Upper lobe of left lung (tissue), 6 donors: ENCODE measurements around the gene DLG2. TPM values are rescaled to one million over a fixed set of nuclear protein-coding genes. Genes with fewer than 3 reads are reported as not detected.

Experiments used
- ATAC-seq, 2 donors: fragments of 200-7000 bp; cut with Tn5 transposase; one replicate each; pipeline ENCODE4 v1.9.1; 2022; ENCODE audit warnings: mild to moderate bottlenecking in 2 of 2, moderate library complexity in 2 of 2; ENCODE audit not compliant: low FRiP score in 2 of 2
- DNase-seq, 2 donors: peaks; one replicate each; pipeline ENCODE4 v3.0.0-alpha.2; 2019 to 2020
- H3K27ac ChIP-seq, 4 donors: fragments of 200-600 bp; sonication (generic); one replicate each; pipeline ENCODE4 v1.5.1; 2016 to 2019
- H3K27me3 ChIP-seq, 4 donors: fragments of 200-600 bp; sonication (generic); one replicate each; pipeline ENCODE4 v1.5.1; 2017 to 2019
- H3K36me3 ChIP-seq, 4 donors: fragments of 200-600 bp; sonication (generic); one replicate each; pipeline ENCODE4 v1.5.1; 2016 to 2019
- H3K4me1 ChIP-seq, 4 donors: fragments of 200-600 bp; sonication (generic); one replicate each; pipeline ENCODE4 v1.5.1; 2018 to 2019
- H3K4me3 ChIP-seq, 4 donors: fragments of 200-600 bp; sonication (generic); one replicate each; pipeline ENCODE4 v1.5.1; 2017 to 2019; ENCODE audit warnings: mild to moderate bottlenecking in 2 of 4, moderate library complexity in 1 of 4
- H3K9me3 ChIP-seq, 4 donors: fragments of 200-600 bp; sonication (generic); one replicate each; pipeline ENCODE4 v1.5.1; 2018 to 2019
- CTCF ChIP-seq, 6 experiments: fragments of 450-650 bp in 4 of 6; fragments of 200-600 bp in 2 of 6; sonication (generic) in 2 of 6; IDR thresholded peaks; one replicate each; pipeline ENCODE4 v1.5.1; 2016 to 2019; ENCODE audit warnings: antibody characterized with exemption in 6 of 6
- EP300 ChIP-seq, 4 donors: sonication (generic); formaldehyde crosslinking; IDR thresholded peaks; one replicate each; pipeline ENCODE4 v1.5.1; 2017; ENCODE audit warnings: antibody characterized with exemption in 4 of 4, control low read depth in 2 of 4
- POLR2A ChIP-seq, 4 donors: fragments of 450-650 bp; IDR thresholded peaks; one replicate each; pipeline ENCODE4 v1.5.1; 2016 to 2017; ENCODE audit warnings: antibody characterized with exemption in 4 of 4, mild to moderate bottlenecking in 2 of 4
- POLR2AphosphoS5 ChIP-seq, 2 donors: sonication (generic); formaldehyde crosslinking; IDR thresholded peaks; one replicate each; pipeline ENCODE4 v1.5.1; 2017; ENCODE audit warnings: antibody characterized with exemption in 2 of 2
- WGBS, 2 donors: methylation state at CpG; one replicate each; pipeline ENCODE4 v1.1.5; 2017 to 2018; 5-methylcytosine and 5-hydroxymethylcytosine counted together
- total RNA-seq, 6 donors: library from RNA; depleted of rRNA in 4 of 6; stranded (reverse); fragments of >200 nt in 4 of 6; gene quantifications; one replicate each; pipeline versions ENCODE4 v1.1.0 to v1.2.1, GENCODE V29; 2016 to 2021
- donor health status: DM: no; HTN: no; CAD: no; lungs with moderate emphysema.
- donor health status: DM: no; HTN: yes; CAD: no; lungs with severe emphysema.

The DLG2 gene
- total RNA-seq, 6 donors from 2014 or later = 3.4 to 37.7 (median 9.1) TPM

DNA sequence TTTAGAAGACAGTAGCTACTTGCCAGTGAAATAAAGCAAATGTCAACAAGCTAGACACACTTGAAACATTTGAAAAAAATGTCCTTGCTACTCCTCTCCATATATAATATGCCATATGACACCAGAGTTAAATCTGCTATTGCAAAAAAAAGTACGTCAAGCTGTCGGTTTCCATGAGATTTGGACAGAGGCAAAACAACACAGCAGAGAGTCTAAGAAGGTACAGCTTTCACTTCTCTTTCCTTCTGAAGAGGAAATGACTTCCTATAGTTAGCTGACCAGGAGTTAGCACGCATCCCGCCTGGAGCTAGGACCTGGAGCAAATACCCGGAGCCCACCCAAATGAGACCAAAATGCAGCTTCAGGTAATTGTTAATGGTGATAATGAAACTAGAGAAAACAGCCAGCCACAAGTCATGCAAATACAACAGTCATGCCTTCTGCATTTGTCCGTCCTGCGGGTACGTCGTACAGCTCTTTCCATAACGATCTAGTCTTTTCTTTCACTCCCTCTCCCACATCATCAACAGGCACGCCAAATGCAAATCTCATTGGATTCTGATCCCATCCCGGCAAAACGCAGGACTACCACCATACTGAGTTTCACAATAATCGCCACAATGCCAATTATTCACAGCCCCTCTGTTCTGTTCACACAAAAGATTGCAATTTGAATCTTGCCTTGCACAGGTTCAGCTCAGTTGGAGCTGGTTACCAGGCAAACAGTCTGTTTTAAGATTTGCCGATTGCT, 1945.9 kb downstream of the DLG2 start:
- WGBS, 2 donors = 64 to 67% methylated on average over 15 of the region's 15 CpGs

GRCh38 chr11:83680321-83680720, 1946.8 kb downstream of the DLG2 start:
- Histone ChIP-seq H3K9me3 (no peaks in the 10 kb centered on the region), H3K27me3 (no peaks in the 10 kb centered on the region), H3K27ac (no peak overlapping the region), H3K4me1 (no peaks in the 10 kb centered on the region), H3K4me3 (no peak overlapping the region), H3K36me3 (no peaks in the 10 kb centered on the region)
- DNase-seq (no peak), ATAC-seq (no peak)
- 51 to 56% methylated on average over 2 of the region's 2 CpGs for WGBS, 2 donors
- TF ChIP-seq CTCF (IDR thresholded peaks at IDR 0.05) (no peak), POLR2AphosphoS5 (IDR thresholded peaks at IDR 0.05) (no peak), EP300 (IDR thresholded peaks at IDR 0.05) (no peak), POLR2A (IDR thresholded peaks at IDR 0.05) (no peak)

More for the DNA sequence above, 1945.9 kb downstream of the DLG2 start:
- no peak overlapping the region for H3K27ac ChIP-seq
- H3K36me3 ChIP-seq = no peaks in the 10 kb centered on the region
- TF ChIP-seq POLR2AphosphoS5 (IDR thresholded peaks at IDR 0.05) (no peak), POLR2A (IDR thresholded peaks at IDR 0.05) (no peak), EP300 (IDR thresholded peaks at IDR 0.05) (no peak), CTCF (IDR thresholded peaks at IDR 0.05) (no peak)
- H3K4me1 ChIP-seq = no peaks in the 10 kb centered on the region
- H3K4me3 ChIP-seq = peak overlapping the region in 2 of 4 donors; percentile 12 to 25
- H3K9me3 ChIP-seq = no peaks in the 10 kb centered on the region
- no peaks in the 10 kb centered on the region for H3K27me3 ChIP-seq
- DNase-seq = no peak
- ATAC-seq = peak in 1 of 2 donors; percentile 28

DNA sequence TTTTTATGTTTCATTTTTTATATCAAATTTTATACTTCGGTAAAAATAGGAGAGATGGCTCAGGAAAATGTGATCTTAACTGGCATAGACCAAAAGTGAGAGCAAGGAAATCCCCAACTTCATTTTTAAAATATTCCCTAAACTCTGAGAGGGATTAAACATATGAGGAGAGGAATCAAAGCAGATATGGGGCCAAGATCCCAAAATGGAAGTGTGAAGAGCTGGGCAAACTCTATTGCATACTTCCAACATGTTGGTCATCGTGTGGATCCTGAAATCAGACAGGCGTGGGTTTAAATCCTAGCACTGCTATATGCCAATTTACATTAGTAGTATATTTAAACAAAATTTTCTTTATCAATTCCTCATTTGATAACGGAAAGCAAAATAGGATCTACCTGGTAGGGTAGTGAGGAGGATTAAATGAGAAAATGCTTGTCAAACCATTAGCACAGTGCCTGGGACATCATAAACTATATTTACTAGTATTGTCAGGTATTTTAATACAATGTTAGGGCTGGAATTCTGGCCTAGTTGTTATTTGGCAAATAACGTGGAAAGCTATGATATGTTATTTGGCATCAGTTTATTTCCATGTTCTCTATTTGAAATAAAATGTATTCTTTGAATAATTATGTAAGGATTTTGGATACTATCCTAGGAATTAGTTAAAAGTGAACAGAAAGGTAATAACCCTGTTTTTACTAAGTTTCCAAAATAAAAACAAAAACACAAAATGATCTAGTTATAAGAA, 1948.1 kb downstream of the DLG2 start:
- WGBS, 2 donors = 85 to 89% methylated on average over 5 of the region's 5 CpGs
- Histone ChIP-seq H3K9me3 (no peaks in the 10 kb centered on the region), H3K4me1 (no peaks in the 10 kb centered on the region), H3K36me3 (no peaks in the 10 kb centered on the region), H3K4me3 (no peak overlapping the region), H3K27ac (no peak overlapping the region), H3K27me3 (no peaks in the 10 kb centered on the region)
- ATAC-seq = no peak
- no peak for DNase-seq
- no peak for TF ChIP-seq POLR2A (IDR thresholded peaks at IDR 0.05)
- no peak for TF ChIP-seq POLR2AphosphoS5 (IDR thresholded peaks at IDR 0.05)
- no peak for TF ChIP-seq EP300 (IDR thresholded peaks at IDR 0.05)
- TF ChIP-seq CTCF (IDR thresholded peaks at IDR 0.05) = no peak

DNA sequence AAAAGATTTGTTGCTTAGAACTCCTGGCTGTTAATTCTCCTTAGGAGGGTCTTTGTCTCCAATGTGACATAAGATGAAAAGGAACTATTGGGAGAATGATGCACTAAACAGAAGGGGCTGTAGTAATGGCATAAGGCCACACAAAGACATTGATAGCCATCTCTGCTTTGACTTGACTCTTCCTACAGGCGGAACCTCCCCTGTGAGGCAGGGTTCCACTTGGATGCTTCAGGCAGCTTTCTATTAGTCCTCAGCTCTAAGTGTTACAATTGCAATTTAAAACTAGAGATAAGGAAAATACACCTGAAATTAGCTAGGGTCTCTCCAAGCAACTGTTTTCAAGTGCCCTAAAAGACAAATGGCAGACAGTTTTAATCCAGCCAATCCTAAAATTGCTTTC, 1949.4 kb downstream of the DLG2 start:
- Histone ChIP-seq H3K27ac (no peak overlapping the region), H3K4me3 (no peak overlapping the region), H3K36me3 (no peaks in the 10 kb centered on the region), H3K27me3 (no peaks in the 10 kb centered on the region), H3K4me1 (no peaks in the 10 kb centered on the region), H3K9me3 (no peaks in the 10 kb centered on the region)
- 79 to 85% methylated on average over 1 of the region's 1 CpG for WGBS, 2 donors
- no peak for DNase-seq
- no peak for TF ChIP-seq EP300 (IDR thresholded peaks at IDR 0.05)
- TF ChIP-seq POLR2AphosphoS5 (IDR thresholded peaks at IDR 0.05) = no peak
- TF ChIP-seq CTCF (IDR thresholded peaks at IDR 0.05) = no peak
- no peak for TF ChIP-seq POLR2A (IDR thresholded peaks at IDR 0.05)
- no peak for ATAC-seq
